Measurements from ENCODE around the gene MEGF6. TPM values are rescaled to one million over a fixed set of nuclear protein-coding genes. Genes with fewer than 3 reads are reported as not detected.

Gene MEGF6
- total RNA-seq, 2 donors from 2014 or later, result 83.0 to 103 TPM

DNA sequence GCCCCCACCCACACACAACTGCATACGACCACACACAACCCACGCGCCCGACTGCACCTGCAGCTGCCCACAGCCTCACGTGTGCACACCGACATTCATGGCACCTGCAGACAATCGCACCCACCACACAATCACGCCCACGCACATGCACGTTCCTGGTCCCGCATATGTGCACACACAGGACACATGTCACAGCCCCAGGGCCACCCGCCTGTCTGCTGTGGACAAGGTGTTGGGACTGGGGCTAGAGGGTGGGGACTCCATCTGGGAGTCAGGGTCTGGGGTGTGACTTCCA, 100.4 kb downstream of the MEGF6 start:
- Histone ChIP-seq H3K9me3 (ENCODE audit: control insufficient read depth, low read length) (no peaks in the 10 kb centered on the region), H3K4me3 (ENCODE audit: low read length) (no peak overlapping the region), H3K27me3 (ENCODE audit: control insufficient read depth, insufficient read depth, low read length, poor library complexity, severe bottlenecking) (no peaks in the 10 kb centered on the region), H3K4me1 (ENCODE audit: control insufficient read depth, insufficient read depth, low read length) (no peaks in the 10 kb centered on the region), H3K9ac (ENCODE audit: extremely low read depth, low read length, poor library complexity, severe bottlenecking) (no peak overlapping the region), H3K27ac (ENCODE audit: low read depth, low read length) (no peak overlapping the region), H3K36me3 (ENCODE audit: control insufficient read depth, insufficient read depth, low read length) (no peaks in the 10 kb centered on the region)
- 96 to 100% methylated on average over 9 to 12 of the region's 12 CpGs for WGBS, 2 experiments (ENCODE audit: insufficient coverage in 1 of 2, insufficient read length in 1 of 2)
- Mint-ChIP-seq H3K4me1 (no peaks in the 10 kb centered on the region), H3K36me3 (ENCODE audit: low read depth) (peaks cover 28% of the 10 kb centered on the region), H3K4me3 (no peak overlapping the region), H3K9me3 (no peaks in the 10 kb centered on the region), H3K27me3 (ENCODE audit: insufficient read depth) (no peaks in the 10 kb centered on the region), H3K27ac (no peak overlapping the region)
- TF ChIP-seq, protein P1, sequence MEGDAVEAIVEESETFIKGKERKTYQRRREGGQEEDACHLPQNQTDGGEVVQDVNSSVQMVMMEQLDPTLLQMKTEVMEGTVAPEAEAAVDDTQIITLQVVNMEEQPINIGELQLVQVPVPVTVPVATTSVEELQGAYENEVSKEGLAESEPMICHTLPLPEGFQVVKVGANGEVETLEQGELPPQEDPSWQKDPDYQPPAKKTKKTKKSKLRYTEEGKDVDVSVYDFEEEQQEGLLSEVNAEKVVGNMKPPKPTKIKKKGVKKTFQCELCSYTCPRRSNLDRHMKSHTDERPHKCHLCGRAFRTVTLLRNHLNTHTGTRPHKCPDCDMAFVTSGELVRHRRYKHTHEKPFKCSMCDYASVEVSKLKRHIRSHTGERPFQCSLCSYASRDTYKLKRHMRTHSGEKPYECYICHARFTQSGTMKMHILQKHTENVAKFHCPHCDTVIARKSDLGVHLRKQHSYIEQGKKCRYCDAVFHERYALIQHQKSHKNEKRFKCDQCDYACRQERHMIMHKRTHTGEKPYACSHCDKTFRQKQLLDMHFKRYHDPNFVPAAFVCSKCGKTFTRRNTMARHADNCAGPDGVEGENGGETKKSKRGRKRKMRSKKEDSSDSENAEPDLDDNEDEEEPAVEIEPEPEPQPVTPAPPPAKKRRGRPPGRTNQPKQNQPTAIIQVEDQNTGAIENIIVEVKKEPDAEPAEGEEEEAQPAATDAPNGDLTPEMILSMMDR (conservative IDR thresholded peaks at IDR 0.05), result no peak
- DNase-seq, result no peak

DNA sequence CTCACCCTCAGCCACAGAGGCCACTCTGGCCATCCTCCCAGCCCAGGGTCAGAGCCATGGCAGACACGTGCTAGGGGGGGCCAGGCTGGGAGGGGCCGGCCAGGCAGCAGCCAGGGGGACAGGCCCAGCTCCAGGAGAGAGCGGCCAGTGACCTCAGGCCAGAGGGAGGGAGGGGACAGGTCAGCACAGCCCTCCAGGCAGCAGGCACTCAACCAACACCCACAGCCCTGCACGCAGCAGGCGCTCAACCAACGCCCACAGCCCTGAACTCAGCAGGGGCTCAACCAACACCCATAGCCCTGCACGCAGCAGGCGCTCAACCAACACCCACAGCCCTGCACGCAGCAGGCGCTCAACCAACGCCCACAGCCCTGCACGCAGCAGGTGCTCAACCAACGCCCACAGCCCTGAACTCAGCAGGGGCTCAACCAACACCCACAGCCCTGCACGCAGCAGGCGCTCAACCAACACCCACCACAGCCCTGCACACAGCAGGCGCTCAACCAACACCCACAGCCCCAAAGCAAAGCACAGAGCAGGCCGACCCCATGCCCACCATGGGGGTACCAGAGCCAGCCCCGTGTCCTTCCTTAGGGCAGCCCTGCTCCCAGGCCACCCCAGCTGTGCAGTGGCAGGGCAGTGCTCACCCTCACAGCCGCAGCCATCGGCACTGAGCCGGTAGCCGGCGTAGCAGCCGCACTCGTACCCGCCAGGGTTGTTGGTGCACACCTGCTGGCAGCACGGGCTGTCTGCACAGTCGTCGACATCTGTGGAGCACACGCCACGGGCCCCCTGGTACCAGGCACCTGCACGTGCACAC, 101.0 kb downstream of the MEGF6 start:
- 92 to 95% methylated on average over 18 to 32 of the region's 32 CpGs for WGBS, 2 experiments (ENCODE audit: insufficient coverage in 1 of 2, insufficient read length in 1 of 2)
- H3K4me3 ChIP-seq (ENCODE audit: low read length), result no peak overlapping the region
- H3K27ac ChIP-seq (ENCODE audit: low read depth, low read length), result no peak overlapping the region
- no peaks in the 10 kb centered on the region for H3K36me3 ChIP-seq (ENCODE audit: control insufficient read depth, insufficient read depth, low read length)
- no peak overlapping the region for H3K9ac ChIP-seq (ENCODE audit: extremely low read depth, low read length, poor library complexity, severe bottlenecking)
- H3K4me1 ChIP-seq (ENCODE audit: control insufficient read depth, insufficient read depth, low read length), result no peaks in the 10 kb centered on the region
- no peaks in the 10 kb centered on the region for H3K27me3 ChIP-seq (ENCODE audit: control insufficient read depth, insufficient read depth, low read length, poor library complexity, severe bottlenecking)
- no peaks in the 10 kb centered on the region for H3K4me1 Mint-ChIP-seq
- peaks cover 28% of the 10 kb centered on the region for H3K36me3 Mint-ChIP-seq (ENCODE audit: low read depth)
- H3K4me3 Mint-ChIP-seq, result no peak overlapping the region
- no peak overlapping the region for H3K27ac Mint-ChIP-seq
- H3K9me3 Mint-ChIP-seq, result no peaks in the 10 kb centered on the region
- TF ChIP-seq, protein P1 (conservative IDR thresholded peaks at IDR 0.05), result no peak
- DNase-seq, result no peak
- H3K9me3 ChIP-seq (ENCODE audit: control insufficient read depth, low read length), result no peaks in the 10 kb centered on the region
- H3K27me3 Mint-ChIP-seq (ENCODE audit: insufficient read depth), result no peaks in the 10 kb centered on the region

DNA sequence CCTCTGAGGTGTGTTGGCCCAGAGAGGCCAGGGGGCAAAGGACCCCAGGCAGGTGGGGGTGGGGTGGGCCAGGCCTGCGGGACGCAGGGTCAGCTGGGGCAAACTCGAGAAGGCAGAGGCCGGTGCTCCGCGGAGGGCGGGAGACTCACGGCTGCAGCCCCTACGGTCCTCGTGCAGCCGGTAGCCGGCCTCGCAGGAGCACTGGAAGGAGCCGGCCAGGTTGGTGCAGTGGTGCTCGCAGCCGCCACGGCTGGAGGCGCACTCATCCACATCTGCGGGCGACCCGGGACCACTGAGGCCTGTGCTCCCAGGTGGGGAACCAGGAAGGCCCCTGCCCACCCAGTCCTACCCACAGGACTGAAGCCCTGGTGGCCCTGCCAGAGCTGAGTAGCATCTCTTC, 101.6 kb downstream of the MEGF6 start:
- H3K4me3 ChIP-seq (ENCODE audit: low read length), result no peak overlapping the region
- H3K27me3 ChIP-seq (ENCODE audit: control insufficient read depth, insufficient read depth, low read length, poor library complexity, severe bottlenecking), result no peaks in the 10 kb centered on the region
- H3K4me3 Mint-ChIP-seq, result no peak overlapping the region
- H3K9ac ChIP-seq (ENCODE audit: extremely low read depth, low read length, poor library complexity, severe bottlenecking), result no peak overlapping the region
- no peaks in the 10 kb centered on the region for H3K4me1 Mint-ChIP-seq
- no peaks in the 10 kb centered on the region for H3K36me3 ChIP-seq (ENCODE audit: control insufficient read depth, insufficient read depth, low read length)
- DNase-seq, result no peak
- H3K4me1 ChIP-seq (ENCODE audit: control insufficient read depth, insufficient read depth, low read length), result no peaks in the 10 kb centered on the region
- WGBS, 2 experiments (ENCODE audit: insufficient coverage in 1 of 2, insufficient read length in 1 of 2), result 93 to 96% methylated on average over 5 to 21 of the region's 21 CpGs
- no peak overlapping the region for H3K27ac Mint-ChIP-seq
- H3K9me3 ChIP-seq (ENCODE audit: control insufficient read depth, low read length), result no peaks in the 10 kb centered on the region
- no peaks in the 10 kb centered on the region for H3K27me3 Mint-ChIP-seq (ENCODE audit: insufficient read depth)
- peaks cover 28% of the 10 kb centered on the region for H3K36me3 Mint-ChIP-seq (ENCODE audit: low read depth)
- no peak overlapping the region for H3K27ac ChIP-seq (ENCODE audit: low read depth, low read length)
- H3K9me3 Mint-ChIP-seq, result no peaks in the 10 kb centered on the region
- TF ChIP-seq, protein P1 (conservative IDR thresholded peaks at IDR 0.05), result no peak
